ENCODE measurements around the gene HSDL1. TPM values are rescaled to one million over a fixed set of nuclear protein-coding genes. Genes with fewer than 3 reads are reported as not detected.

The HSDL1 gene
- total and polyA plus RNA-seq, 10 of the 15 experiments (the other 5 are each of a cell fraction or from before 2014, with no cell fraction given), result 2.0 to 13.4 (median 5.6) TPM

DNA sequence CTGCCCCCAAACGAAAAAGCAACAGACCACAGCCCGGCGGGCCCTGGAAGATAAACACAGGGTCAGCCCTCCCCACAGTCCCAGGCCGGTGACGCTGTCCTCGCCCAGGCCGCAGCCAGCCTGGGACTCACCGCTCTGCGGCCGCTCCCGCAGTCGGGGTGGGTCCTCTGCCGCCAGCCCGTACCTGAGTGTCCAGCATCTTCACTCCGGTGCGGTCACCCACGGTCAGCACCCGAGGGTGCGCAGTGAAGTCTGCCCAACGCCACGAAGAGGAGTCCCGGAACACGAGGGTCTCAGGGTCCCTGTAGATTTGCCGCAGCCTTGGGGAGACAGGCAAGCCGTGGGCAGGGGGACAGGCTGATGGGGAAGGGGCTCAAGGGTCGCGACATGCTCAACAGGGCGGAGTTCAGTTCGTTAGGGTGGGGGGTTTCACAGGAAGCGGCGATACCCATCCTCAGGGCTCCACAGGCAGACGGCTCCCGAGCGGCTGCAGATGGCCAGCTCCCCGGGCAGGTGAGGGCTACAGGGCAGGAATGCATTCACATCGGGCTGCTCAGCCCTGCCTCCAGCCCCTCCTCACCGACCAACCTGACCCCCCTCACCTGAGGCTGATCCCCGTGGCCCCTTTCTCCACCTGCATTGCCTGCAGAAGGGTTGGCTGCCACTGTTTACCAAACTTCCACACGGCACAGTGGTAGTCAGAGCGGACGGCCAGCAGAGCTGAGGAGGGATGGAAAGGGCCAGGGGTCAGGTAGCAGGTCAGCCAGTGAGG lies 36.4 kb upstream of the HSDL1 start (continued):
- TF ChIP-seq MYB (IDR thresholded peaks at IDR 0.05; ENCODE audit: borderline replicate concordance, low read depth, low read length) (no peak), ZNF384 (IDR thresholded peaks at IDR 0.05; ENCODE audit: borderline replicate concordance, low read depth, low read length) (no peak), CHD1 (IDR thresholded peaks at IDR 0.05; ENCODE audit: low read depth, low read length) (no peak), SMARCA5 (IDR thresholded peaks at IDR 0.05) (no peak)

DNA sequence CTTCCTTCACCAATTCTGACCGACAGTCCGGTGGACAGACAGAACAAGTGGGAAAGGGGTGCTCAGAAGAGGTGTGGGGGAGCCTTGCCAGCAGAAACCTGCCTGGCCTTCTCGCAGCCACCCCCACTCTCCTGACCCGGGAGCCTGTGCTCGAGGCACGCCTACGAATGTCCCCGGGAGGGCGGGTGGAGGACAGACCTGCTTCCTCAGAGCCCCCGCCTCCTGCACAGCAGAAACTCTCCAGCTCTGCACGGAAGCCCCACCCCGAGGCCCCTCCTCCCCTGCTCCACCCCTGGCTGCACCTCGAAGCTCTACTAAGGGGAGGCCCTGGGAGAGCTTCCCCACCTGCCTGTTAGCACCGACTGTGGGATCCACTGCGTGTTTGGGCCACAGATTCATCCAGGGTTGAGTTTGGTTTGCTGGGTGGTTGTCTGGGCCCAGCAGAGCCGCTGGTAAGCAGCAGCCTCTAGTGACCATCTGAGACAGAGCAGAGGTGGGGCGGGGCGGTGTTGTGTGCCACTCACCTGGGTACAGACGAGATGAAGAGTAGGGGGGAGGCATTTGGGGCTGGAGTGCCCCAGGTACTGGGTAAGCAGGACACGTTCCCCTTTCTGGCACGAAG lies 35.7 kb upstream of the HSDL1 start:
- POLR2A ChIA-PET, result interaction anchor here (0.6 kb wide), 1 partner anchor 183 kb away, joined by 3 read pairs; no protein-coding TSS in a partner anchor
- Histone ChIP-seq H3K4me2 (ENCODE audit: control insufficient read depth, insufficient read depth) (no peak overlapping the region), H3K79me2 (ENCODE audit: control insufficient read depth, insufficient read depth, low read length) (peaks cover 5% of the 10 kb centered on the region), H3K4me3 (no peak overlapping the region), H2AFZ (ENCODE audit: control insufficient read depth, low read depth, low read length) (no peak overlapping the region), H4K20me1 (ENCODE audit: control insufficient read depth, insufficient read depth) (no peaks in the 10 kb centered on the region), H3K27me3 (replicated peaks in 1 of 2; ENCODE audit: control insufficient read depth in 2 of 2, insufficient read depth in 2 of 2, low read length in 1 of 2) (no peaks in the 10 kb centered on the region), H3K4me1 (ENCODE audit: control insufficient read depth, insufficient read depth, low read length) (peaks cover 8% of the 10 kb centered on the region), H3K36me3 (ENCODE audit: control insufficient read depth in 2 of 2, insufficient read depth in 2 of 2, low read length in 1 of 2) (peaks cover 5 to 23% of the 10 kb centered on the region in 2 experiments; a peak in 3 of 4 replicates), H3K9ac (ENCODE audit: control insufficient read depth, insufficient read depth, low read length) (no peak overlapping the region), H3K27ac (ENCODE audit: control insufficient read depth, insufficient read depth) (no peak overlapping the region), H3K9me3 (replicated peaks; ENCODE audit: control insufficient read depth, insufficient read depth, low read length) (no peaks in the 10 kb centered on the region)
- DNase-seq (ENCODE audit: low read depth, low spot score) (no peak), FAIRE-seq (no peak), ATAC-seq (no peak)
- intact Hi-C loops (cut with micrococcal nuclease; ENCODE audit: unreplicated experiment) (no loop called here), in situ Hi-C loops (cut with MboI) (loop anchor here (5.0 kb wide), 1 partner anchor 223 kb away; no protein-coding TSS in a partner anchor)
- CTCF ChIA-PET, result interaction anchor here (1.5 kb wide), 1 partner anchor 91 kb away, joined by 3 read pairs; no protein-coding TSS in a partner anchor
- TF ChIP-seq RB1 (IDR thresholded peaks at IDR 0.05; ENCODE audit: borderline replicate concordance) (no peak), POLR2A (IDR thresholded peaks at IDR 0.05; ENCODE audit: low read depth, low read length) (no peak), GATAD2B (conservative IDR thresholded peaks at IDR 0.05; ENCODE audit: low read depth) (no peak)
- RAD21 ChIA-PET (ENCODE audit: unreplicated experiment), result no interaction called here
- SMC1A ChIA-PET (ENCODE audit: uncharacterized antibody, unreplicated experiment), result no interaction called here
- WGBS (ENCODE audit: insufficient coverage, insufficient replicate concordance, low lambda C conversion rate, missing lambda C conversion rate), result 88% methylated on average over 21 of the region's 21 CpGs
- BruUV-seq (replicated peaks), result no TSS peak
